Adrenal gland (tissue), 12 donors: ENCODE data around the gene EMID1. TPM values are rescaled to one million over a fixed set of nuclear protein-coding genes. Genes with fewer than 3 reads are reported as not detected.
A peak's percentile ranks its signal among the peaks of the same experiment; 100 is the strongest.

Source experiments
- DNase-seq, 7 donors: peaks; one replicate each; pipeline ENCODE4 v3.0.0-alpha.2; 2019 to 2020
- H3K27ac ChIP-seq, 5 donors: fragments of 200-600 bp; sonication (generic) in 4 of 5; 1 replicate in 3 of 5; 2 replicates in 2 of 5; pipeline versions ENCODE4 v1.5.1 to v1.8.0; 2016 to 2020; ENCODE audit warnings: mild to moderate bottlenecking in 1 of 5
- H3K27me3 ChIP-seq: fragments of 200-600 bp; 2 replicates; pipeline ENCODE4 v1.8.0; 2021
- H3K36me3 ChIP-seq, 2 donors: fragments of 200-600 bp; replicated peaks in 1 of 2; 1 replicate in 1 of 2; 2 replicates in 1 of 2; pipeline versions ENCODE4 v1.5.1 to v1.8.0; 2018 to 2022
- H3K4me1 ChIP-seq, 2 donors: fragments of 200-600 bp; replicated peaks in 1 of 2; 1 replicate in 1 of 2; 2 replicates in 1 of 2; pipeline versions ENCODE4 v1.5.1 to v1.8.0; 2018 to 2021
- H3K4me3 ChIP-seq, 4 donors: fragments of 200-600 bp; sonication (generic) in 3 of 4; one replicate each; pipeline ENCODE4 v1.5.1; 2016 to 2018
- H3K9me3 ChIP-seq, 3 donors: fragments of 200-600 bp; sonication (generic) in 1 of 3; replicated peaks in 1 of 3; 1 replicate in 2 of 3; 2 replicates in 1 of 3; pipeline versions ENCODE4 v1.5.1 to v1.8.0; 2016 to 2021
- CTCF ChIP-seq, 6 experiments: fragments of 450-650 bp in 4 of 6; fragments of 200-600 bp in 2 of 6; sonication (generic) in 1 of 6; IDR thresholded peaks; 1 replicate in 5 of 6; 2 replicates in 1 of 6; pipeline versions ENCODE4 v1.5.1 to v1.8.0; 2016 to 2021; ENCODE audit warnings: antibody characterized with exemption in 6 of 6, mild to moderate bottlenecking in 2 of 6, moderate library complexity in 1 of 6
- POLR2A ChIP-seq, 2 donors: fragments of 450-650 bp; IDR thresholded peaks; one replicate each; pipeline ENCODE4 v1.6.1; 2017; ENCODE audit warnings: antibody characterized with exemption in 2 of 2, mild to moderate bottlenecking in 2 of 2, moderate library complexity in 1 of 2
- WGBS, 4 donors: extraction: QIAGEN DNeasy Blood & Tissue Kit in 2 of 4; methylation state at CpG; one replicate each; pipeline versions ENCODE4 v1.1.5 to v1.1.7; 2013 to 2017; 5-methylcytosine and 5-hydroxymethylcytosine counted together
- intact Hi-C, 2 donors: fragments of 100-400 bp; cut with DNase I; formaldehyde crosslinking; loops; one replicate each; pipeline versions ENCODE4 v1.14.1 to v1.15.0; 2022 to 2023
- polyA plus RNA-seq, 3 donors: library from polyadenylated mRNA; stranded (reverse); fragments of 200-250 nt in 2 of 3; fragments of 350-450 nt in 1 of 3; fragmentation: Illumina TruSeq in 1 of 3; extraction: RNeasy Lipid Tissue Mini Kit (QIAGEN cat#74804) in 1 of 3; gene quantifications; one replicate each; pipeline ENCODE4 v1.2.3, GENCODE V29; 2013 to 2014
- small RNA-seq, 2 donors: library from RNA; depleted of rRNA; stranded (forward); fragments of <200 nt; gene quantifications; one replicate each; pipeline ENCODE3, GENCODE V24; 2016
- total RNA-seq, 9 donors: library from RNA; depleted of rRNA in 4 of 9; stranded (reverse); fragments of >200 nt in 4 of 9; fragments of 120-200 nt in 1 of 9; fragmentation: NEBNext Ultra II Directional in 1 of 9; extraction: Animal tissue kit (Norgen Biotek cat#: 25700) in 1 of 9; gene quantifications; one replicate each; pipeline versions ENCODE4 v1.1.0 to v1.2.4, GENCODE V29; 2013 to 2023
- donor health status: healthy with polysubstance abuse.
- donor health status: Bipolar disorder and iron deficiency.
- donor health status: DM: yes; HTN: yes; CAD: no.
- donor health status: DM: no; HTN: no; CAD: no.
- donor health status: DM: no; HTN: no; CAD: no.
- donor health status: DM: yes; HTN: yes; CAD: no.

The EMID1 gene
- total and polyA plus RNA-seq, 12 donors = 2.5 to 70.9 (median 38.7) TPM

- H3K36me3 ChIP-seq = no peaks in the 10 kb centered on the region
- WGBS, 4 donors = 47 to 82% (median 70%) methylated on average over 5 to 20 of the region's 20 CpGs
- peak in 1 of 7 donors; percentile 49 for DNase-seq
- H3K27me3 ChIP-seq = no peaks in the 10 kb centered on the region
- intact Hi-C loops = no loop called here
- peak overlapping the region; percentile 3 to 93 (median 37) for H3K4me3 ChIP-seq
- TF ChIP-seq CTCF (IDR thresholded peaks at IDR 0.05) (peak in 1 of 6 experiments; percentile 1), POLR2A (IDR thresholded peaks at IDR 0.05) (no peak)
- H3K9me3 ChIP-seq = no peaks in the 10 kb centered on the region
- H3K27ac ChIP-seq = peak overlapping the region; percentile 43 to 93 (median 76)
- peaks cover 48 to 67% of the 10 kb centered on the region in 2 donors for H3K4me1 ChIP-seq
Measured at GRCh38 chr22:29307596-29308147, 102.0 kb downstream of the EMID1 start.

- peak in 5 of 7 donors; percentile 29 to 43 (median 41) for DNase-seq
- no peaks in the 10 kb centered on the region for H3K9me3 ChIP-seq
- peaks cover 42 to 62% of the 10 kb centered on the region in 2 donors for H3K4me1 ChIP-seq
- H3K27me3 ChIP-seq = no peaks in the 10 kb centered on the region
- H3K36me3 ChIP-seq = no peaks in the 10 kb centered on the region
- WGBS, 4 donors = 56 to 83% (median 75%) methylated on average over 15 to 50 of the region's 50 CpGs
- TF ChIP-seq POLR2A (IDR thresholded peaks at IDR 0.05) = no peak
- no peak for TF ChIP-seq CTCF (IDR thresholded peaks at IDR 0.05)
- H3K4me3 ChIP-seq = peak overlapping the region in 1 of 4 donors; percentile 93
- H3K27ac ChIP-seq = peak overlapping the region in 3 of 5 donors; percentile 70 to 80 (median 76)
- intact Hi-C loops = no loop called here
Measured at GRCh38 chr22:29308148-29308790, 102.6 kb downstream of the EMID1 start.

GRCh38 chr22:29308791-29309262, 103.1 kb downstream of the EMID1 start:
- TF ChIP-seq POLR2A (IDR thresholded peaks at IDR 0.05) = no peak
- no peak for TF ChIP-seq CTCF (IDR thresholded peaks at IDR 0.05)
- intact Hi-C loops = no loop called here
- no peaks in the 10 kb centered on the region for H3K9me3 ChIP-seq
- H3K4me3 ChIP-seq = peak overlapping the region in 1 of 4 donors; percentile 3
- peak overlapping the region in 4 of 5 donors; percentile 34 to 80 (median 73) for H3K27ac ChIP-seq
- peaks cover 3% of the 10 kb centered on the region for H3K27me3 ChIP-seq
- peak in 3 of 7 donors; percentile 19 to 56 (median 50) for DNase-seq
- H3K4me1 ChIP-seq = peaks cover 45 to 66% of the 10 kb centered on the region in 2 donors
- 45 to 58% (median 51%) methylated on average over 11 to 13 of the region's 13 CpGs for WGBS, 4 donors
- H3K36me3 ChIP-seq = no peaks in the 10 kb centered on the region

Small RNAs within 50 kb of the gene (small RNA-seq; reads per million reads assigned to genes)
- gene RNU6-1219P = 0 reads per million in 2 donors

Other genes starting within 250 kb of the EMID1 start
- under 1 TPM in 2 of 9 donors, not detected in 7; 0.11 to 0.43 TPM for gene C22orf31, start 144.1 kb upstream of the EMID1 start, total RNA-seq
- gene C22orf31, start 144.1 kb upstream of the EMID1 start, polyA plus RNA-seq = 1 to 10 TPM in 2 of 3 donors, not detected in 1; 1.4 to 1.9 TPM
- gene KREMEN1, start 132.9 kb upstream of the EMID1 start, total RNA-seq = 10 to 100 TPM in 8 of 9 donors, 1 to 10 TPM in 1; 4.3 to 58.7 (median 40.3) TPM
- 10 to 100 TPM in 2 of 3 donors, 1 to 10 TPM in 1; 9.3 to 20.2 (median 19.9) TPM for gene KREMEN1, start 132.9 kb upstream of the EMID1 start, polyA plus RNA-seq
- 100 to 1,000 TPM in 1 of 9 donors, 10 to 100 TPM in 8; 27.4 to 103 (median 42.4) TPM for gene RHBDD3, start 62.1 kb downstream of the EMID1 start, total RNA-seq
- gene RHBDD3, start 62.1 kb downstream of the EMID1 start, polyA plus RNA-seq = 10 to 100 TPM; 12.2 to 76.3 (median 48.2) TPM
- 100 to 1,000 TPM; 152 to 302 (median 193) TPM for gene EWSR1, start 62.4 kb downstream of the EMID1 start, total RNA-seq
- 100 to 1,000 TPM; 269 to 351 (median 278) TPM for gene EWSR1, start 62.4 kb downstream of the EMID1 start, polyA plus RNA-seq
- 10 to 100 TPM in 8 of 9 donors, 1 to 10 TPM in 1; 5.3 to 87.3 (median 55.0) TPM for gene GAS2L1, start 100.8 kb downstream of the EMID1 start, total RNA-seq
- gene GAS2L1, start 100.8 kb downstream of the EMID1 start, polyA plus RNA-seq = 10 to 100 TPM in 2 of 3 donors, 1 to 10 TPM in 1; 3.6 to 42.1 (median 33.1) TPM
- 1 to 10 TPM in 7 of 9 donors, under 1 TPM in 2; 0.33 to 3.7 (median 1.5) TPM for gene RASL10A, start 109.8 kb downstream of the EMID1 start, total RNA-seq
- gene RASL10A, start 109.8 kb downstream of the EMID1 start, polyA plus RNA-seq = 10 to 100 TPM in 1 of 3 donors, 1 to 10 TPM in 1, under 1 TPM in 1; 0.51 to 14.4 (median 9.1) TPM
- gene AP1B1, start 182.7 kb downstream of the EMID1 start, total RNA-seq = 100 to 1,000 TPM in 8 of 9 donors, 10 to 100 TPM in 1; 59.5 to 190 (median 121) TPM
- 10 to 100 TPM; 47.6 to 69.5 (median 55.8) TPM for gene AP1B1, start 182.7 kb downstream of the EMID1 start, polyA plus RNA-seq
- not detected for gene RFPL1, start 232.7 kb downstream of the EMID1 start, total RNA-seq
- gene RFPL1, start 232.7 kb downstream of the EMID1 start, polyA plus RNA-seq = not detected